GM18517 (cell line): ENCODE results near the gene AKR1A1.
"Not testable (repeated sequence)": the region's sequence is repeated elsewhere in the genome, so short reads cannot be mapped to it uniquely, and the experiment has no call there.

Source experiments
- ATAC-seq: cut with Tn5 transposase; IDR thresholded peaks from one replicate; pipeline ENCODE4 v1.9.1; 2021; ENCODE audit warnings: mild to moderate bottlenecking, moderate library complexity; ENCODE audit not compliant: unreplicated experiment

Gene AKR1A1

GRCh38 chr1:45523516-45523915, 27.1 kb upstream of the AKR1A1 start:
- not testable (repeated sequence) for ATAC-seq

- ATAC-seq: not testable (repeated sequence)
These were observed 26.7 kb upstream of the AKR1A1 start for GRCh38 chr1:45523975-45524374.

- ATAC-seq: no peak
These were observed 24.4 kb upstream of the AKR1A1 start for GRCh38 chr1:45526135-45526644.

GRCh38 chr1:45530632-45531135, 19.9 kb upstream of the AKR1A1 start:
- ATAC-seq: no peak

GRCh38 chr1:45531873-45532272, 18.8 kb upstream of the AKR1A1 start:
- no peak for ATAC-seq

- ATAC-seq: no peak
These were observed 14.4 kb upstream of the AKR1A1 start for GRCh38 chr1:45535988-45536766.

- ATAC-seq: no peak
These were observed 13.7 kb upstream of the AKR1A1 start for GRCh38 chr1:45536886-45537285.

- ATAC-seq: no peak
These were observed 9.4 kb upstream of the AKR1A1 start for GRCh38 chr1:45541193-45541592.

GRCh38 chr1:45542591-45542990, 8.0 kb upstream of the AKR1A1 start:
- no peak for ATAC-seq

GRCh38 chr1:45543581-45544417, 6.8 kb upstream of the AKR1A1 start:
- no peak for ATAC-seq

- no peak for ATAC-seq
These were observed 6.1 kb upstream of the AKR1A1 start for GRCh38 chr1:45544530-45544929.

GRCh38 chr1:45545019-45545493, 5.6 kb upstream of the AKR1A1 start:
- ATAC-seq: peak; percentile 64

- ATAC-seq: no peak
These were observed 4.9 kb upstream of the AKR1A1 start for GRCh38 chr1:45545553-45546310.

- ATAC-seq: no peak
These were observed 1.1 kb downstream of the AKR1A1 start for GRCh38 chr1:45551684-45552083.

- no peak for ATAC-seq
These were observed 1.7 kb downstream of the AKR1A1 start for GRCh38 chr1:45552331-45552730.

- no peak for ATAC-seq
These were observed 3.6 kb downstream of the AKR1A1 start for GRCh38 chr1:45554198-45554597.

- no peak for ATAC-seq
These were observed 6.9 kb downstream of the AKR1A1 start for GRCh38 chr1:45557422-45557944.

- ATAC-seq: no peak
These were observed 13.2 kb downstream of the AKR1A1 start for GRCh38 chr1:45563843-45564242.

GRCh38 chr1:45566722-45567121, 16.1 kb downstream of the AKR1A1 start:
- no peak for ATAC-seq

- no peak for ATAC-seq
These were observed 17.3 kb downstream of the AKR1A1 start for GRCh38 chr1:45567911-45568310.

GRCh38 chr1:45568421-45568820, 17.8 kb downstream of the AKR1A1 start:
- no peak for ATAC-seq
